ENCODE results near the gene GOLGA8R.
"Not testable (repeated sequence)": the region's sequence is repeated elsewhere in the genome, so short reads cannot be mapped to it uniquely, and the experiment has no call there.

DNA sequence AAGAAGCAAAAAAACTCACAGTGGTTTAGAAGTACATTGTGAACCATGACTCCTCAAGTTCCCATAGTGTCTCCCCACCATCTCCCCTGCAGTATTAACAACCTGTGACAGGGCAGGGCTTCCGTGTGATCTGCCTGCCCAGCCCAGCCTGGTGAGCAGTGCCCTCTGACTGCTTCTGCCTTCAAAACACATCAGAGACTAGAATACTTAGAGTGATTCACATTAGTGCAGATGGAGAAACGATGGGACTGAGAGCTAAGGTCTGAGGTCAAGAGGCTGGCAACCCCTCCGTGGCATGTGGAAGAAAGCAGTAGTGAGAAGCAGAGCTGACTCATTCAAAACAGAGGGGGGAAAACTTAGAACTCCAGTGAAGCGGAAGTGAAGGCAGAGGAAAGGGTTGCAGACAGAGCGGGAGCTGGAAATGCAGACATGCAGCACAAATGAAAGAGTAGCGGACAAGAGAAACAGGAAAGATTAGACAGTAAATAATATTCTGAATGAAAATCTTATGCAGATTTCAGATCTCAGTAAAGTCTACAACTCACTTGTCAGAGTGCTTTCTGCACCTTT is 27.7 kb downstream of the GOLGA8R start:
- TF ChIP-seq, protein P1, sequence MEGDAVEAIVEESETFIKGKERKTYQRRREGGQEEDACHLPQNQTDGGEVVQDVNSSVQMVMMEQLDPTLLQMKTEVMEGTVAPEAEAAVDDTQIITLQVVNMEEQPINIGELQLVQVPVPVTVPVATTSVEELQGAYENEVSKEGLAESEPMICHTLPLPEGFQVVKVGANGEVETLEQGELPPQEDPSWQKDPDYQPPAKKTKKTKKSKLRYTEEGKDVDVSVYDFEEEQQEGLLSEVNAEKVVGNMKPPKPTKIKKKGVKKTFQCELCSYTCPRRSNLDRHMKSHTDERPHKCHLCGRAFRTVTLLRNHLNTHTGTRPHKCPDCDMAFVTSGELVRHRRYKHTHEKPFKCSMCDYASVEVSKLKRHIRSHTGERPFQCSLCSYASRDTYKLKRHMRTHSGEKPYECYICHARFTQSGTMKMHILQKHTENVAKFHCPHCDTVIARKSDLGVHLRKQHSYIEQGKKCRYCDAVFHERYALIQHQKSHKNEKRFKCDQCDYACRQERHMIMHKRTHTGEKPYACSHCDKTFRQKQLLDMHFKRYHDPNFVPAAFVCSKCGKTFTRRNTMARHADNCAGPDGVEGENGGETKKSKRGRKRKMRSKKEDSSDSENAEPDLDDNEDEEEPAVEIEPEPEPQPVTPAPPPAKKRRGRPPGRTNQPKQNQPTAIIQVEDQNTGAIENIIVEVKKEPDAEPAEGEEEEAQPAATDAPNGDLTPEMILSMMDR (conservative IDR thresholded peaks at IDR 0.05) = not testable (repeated sequence)
- TF ChIP-seq EZH2 (IDR thresholded peaks at IDR 0.05; ENCODE audit: low read depth) = not testable (repeated sequence)

Data from PC-9 (cell line).